Airway epithelial cell (primary cell): ENCODE measurements around the gene GAS2L1. TPM values are rescaled to one million over a fixed set of nuclear protein-coding genes. Genes with fewer than 3 reads are reported as not detected.

Source experiments
- total RNA-seq: library from RNA; depleted of rRNA; stranded (reverse); fragments of >200 nt; gene quantifications from 2 replicates; pipeline ENCODE4 v1.2.3, GENCODE V29; 2015

The GAS2L1 gene
- total RNA-seq: 25.3 and 29.8 TPM in 2 replicates

DNA sequence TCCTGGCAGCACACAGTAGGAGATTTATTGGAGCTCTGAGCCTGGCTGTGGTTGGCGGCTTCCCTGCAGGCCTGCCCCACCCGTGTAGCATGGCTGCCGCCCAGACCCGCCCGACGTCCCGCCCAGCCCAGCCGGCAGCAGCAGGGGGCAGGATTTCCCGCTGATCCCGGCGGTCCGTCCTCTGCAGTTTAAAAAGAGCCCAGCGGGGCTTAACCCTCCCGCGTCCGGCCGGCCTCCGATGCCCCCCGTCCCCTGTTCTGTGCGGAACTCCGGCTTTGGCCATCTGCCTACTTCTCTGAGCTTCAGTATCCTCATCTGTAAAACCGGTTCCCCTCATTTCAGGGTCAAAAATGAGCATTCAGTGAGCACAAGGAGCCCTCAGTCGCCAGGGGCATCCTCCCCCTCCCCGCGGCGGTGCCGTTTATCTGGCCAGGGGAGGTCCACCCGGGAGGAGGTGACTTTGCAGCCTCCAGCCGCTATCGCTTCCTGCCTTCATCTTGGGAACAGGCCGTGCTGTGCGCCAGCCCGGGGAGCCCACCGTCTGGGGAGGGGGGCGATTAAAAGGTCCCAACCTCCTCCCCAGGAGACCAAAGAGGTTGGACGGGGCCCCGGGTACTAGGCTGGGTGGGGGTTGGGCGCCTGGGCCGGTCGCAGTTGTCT is at the start of gene GAS2L1:
Gene GAS2L1, plus strand, starts transcription at position 476 of the 660 bp plus-strand sequence. CDS start 1,456 bp downstream, outside the sequence.

DNA sequence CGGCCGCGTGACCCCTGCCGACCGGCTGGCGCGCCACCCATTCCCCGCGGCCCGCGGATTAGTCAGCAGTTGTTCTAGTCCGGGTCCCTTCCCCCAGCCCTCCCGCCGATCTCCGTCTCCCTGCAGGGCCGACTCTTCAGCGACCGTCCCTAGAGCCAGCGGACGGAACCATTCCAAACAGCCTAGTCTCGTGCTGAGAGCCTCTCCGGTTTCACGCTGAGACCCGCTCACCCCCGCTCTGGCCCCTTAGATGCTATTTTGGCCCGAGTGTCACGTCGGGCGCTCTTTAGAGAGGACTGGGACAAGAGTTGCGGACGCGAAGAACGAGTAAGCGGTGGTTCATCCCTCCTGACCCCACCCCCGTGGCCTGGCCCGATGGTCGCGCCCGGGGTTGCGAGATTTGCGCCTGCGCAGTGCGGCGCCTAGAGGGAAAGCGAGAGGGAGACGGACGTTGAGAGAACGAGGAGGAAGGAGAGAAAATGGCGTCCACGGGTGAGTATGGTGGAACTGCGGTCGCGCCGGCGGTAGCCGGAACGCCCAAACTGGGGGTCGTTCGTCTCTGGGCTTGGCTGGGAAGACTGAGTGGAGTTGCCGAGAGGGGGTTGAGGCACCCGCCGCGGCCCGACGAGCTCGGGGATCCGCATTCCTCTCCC is 38.5 kb upstream of the GAS2L1 start, which contains the start of the genes EWSR1 and RHBDD3:
Gene EWSR1, plus strand, starts transcription at position 411 of the 653 bp plus-strand sequence. Its CDS starts 69 bp downstream, at position 480.
Gene RHBDD3, minus strand, starts transcription at position 124 of the 653 bp plus-strand sequence. CDS start 2,355 bp downstream, outside the sequence.

DNA sequence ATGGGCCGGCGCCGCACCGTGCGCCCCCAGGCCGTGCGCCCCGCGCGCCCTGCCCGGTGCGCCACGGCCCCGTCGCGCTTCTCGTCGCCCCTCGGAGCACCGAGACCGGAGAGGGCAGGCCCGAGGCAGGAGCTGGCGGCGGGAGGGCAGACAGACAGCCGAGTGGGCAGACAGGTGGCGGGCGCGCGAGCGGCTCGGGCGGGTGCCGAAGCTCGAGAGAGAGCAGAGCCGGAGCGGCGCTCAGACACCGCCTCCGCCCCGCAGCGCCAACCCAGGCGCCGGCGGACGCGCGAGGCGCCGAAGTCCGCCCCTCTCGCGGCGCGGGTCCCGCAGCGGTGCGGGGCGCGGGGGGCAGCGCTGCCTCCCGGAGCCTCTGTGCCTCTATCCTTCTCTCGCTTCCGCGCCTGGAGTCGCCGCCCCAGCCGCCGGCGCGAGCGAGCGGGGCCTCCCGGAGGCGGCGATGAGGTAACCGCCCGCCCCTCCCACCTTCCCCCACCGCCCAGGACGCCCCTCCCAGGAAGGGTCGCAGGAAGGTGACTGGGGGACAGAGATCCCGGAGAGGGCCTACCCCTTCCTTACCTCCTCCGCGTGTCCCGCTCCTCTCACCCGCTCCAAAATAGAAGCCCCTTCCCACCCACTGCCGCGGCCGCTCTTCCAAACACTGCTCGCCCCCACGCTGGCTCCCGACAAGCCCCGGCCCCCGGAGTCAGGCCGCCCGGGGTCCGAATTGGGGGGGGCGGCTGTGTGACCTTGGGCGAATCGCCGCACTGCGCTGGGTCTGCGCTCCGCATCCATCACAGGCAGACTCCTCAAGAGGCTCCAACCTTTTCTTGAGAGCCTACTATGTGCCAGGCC is 9.1 kb downstream of the GAS2L1 start, which contains the start of gene RASL10A:
Gene RASL10A, minus strand, starts transcription at position 412 of the 855 bp plus-strand sequence. CDS start 451 bp downstream, outside the sequence.

Other genes with a start within 250 kb of the GAS2L1 start
- not detected in 2 replicates for gene C22orf31, start 244.8 kb upstream of the GAS2L1 start, total RNA-seq
- gene KREMEN1, start 233.6 kb upstream of the GAS2L1 start, total RNA-seq: 16.2 and 30.4 TPM in 2 replicates
- 0.14 and 0.51 TPM in 2 replicates for gene EMID1, start 100.8 kb upstream of the GAS2L1 start, total RNA-seq
- gene RHBDD3, start 38.7 kb upstream of the GAS2L1 start, total RNA-seq: 24.5 and 29.8 TPM in 2 replicates
- gene EWSR1, start 38.4 kb upstream of the GAS2L1 start, total RNA-seq: 195 and 260 TPM in 2 replicates
- not detected in 2 replicates for gene RASL10A, start 9.0 kb downstream of the GAS2L1 start, total RNA-seq
- 112 and 129 TPM in 2 replicates for gene AP1B1, start 81.9 kb downstream of the GAS2L1 start, total RNA-seq
- gene RFPL1, start 131.9 kb downstream of the GAS2L1 start, total RNA-seq: not detected in 2 replicates
- 3.6 and 3.7 TPM in 2 replicates for gene NEFH, start 173.6 kb downstream of the GAS2L1 start, total RNA-seq
- 35.8 and 41.2 TPM in 2 replicates for gene THOC5, start 247.1 kb downstream of the GAS2L1 start, total RNA-seq